ENCODE measurements around the gene SOCS3. TPM values are rescaled to one million over a fixed set of nuclear protein-coding genes. Genes with fewer than 3 reads are reported as not detected.

The SOCS3 gene
- total RNA-seq, 4 donors from 2014 or later = 3.2 to 125 (median 20.8) TPM

DNA sequence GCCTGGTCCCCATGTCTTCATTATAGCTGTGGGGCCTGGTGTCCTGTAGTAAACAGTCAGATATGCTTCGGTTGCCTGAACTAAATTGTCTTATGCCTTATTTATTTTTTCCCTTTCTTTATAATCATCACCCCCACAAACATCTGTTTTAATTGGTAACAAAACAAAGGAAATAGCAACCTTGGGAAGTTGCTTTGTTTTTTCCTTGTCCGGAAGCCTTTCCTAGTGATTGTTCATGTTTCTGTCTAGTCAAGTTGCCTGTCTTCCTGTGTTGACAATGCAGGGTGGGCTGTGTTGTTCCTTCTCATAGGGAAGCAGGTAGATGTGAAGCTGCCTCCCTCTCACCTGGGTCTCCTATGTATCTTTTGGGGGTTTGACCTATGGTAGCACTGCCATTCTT, 35.3 kb upstream of the SOCS3 start:
- Histone ChIP-seq H3K27me3 (no peaks in the 10 kb centered on the region), H3K4me1 (peaks cover 0 to under 1% (median 0%) of the 10 kb centered on the region in 4 donors), H3K9me3 (no peaks in the 10 kb centered on the region), H3K4me3 (no peak overlapping the region), H3K27ac (no peak overlapping the region), H3K36me3 (peaks cover 0 to 71% (median 0%) of the 10 kb centered on the region in 3 donors)
- TF ChIP-seq POLR2A (IDR thresholded peaks at IDR 0.05) = no peak
- TF ChIP-seq, protein P1, sequence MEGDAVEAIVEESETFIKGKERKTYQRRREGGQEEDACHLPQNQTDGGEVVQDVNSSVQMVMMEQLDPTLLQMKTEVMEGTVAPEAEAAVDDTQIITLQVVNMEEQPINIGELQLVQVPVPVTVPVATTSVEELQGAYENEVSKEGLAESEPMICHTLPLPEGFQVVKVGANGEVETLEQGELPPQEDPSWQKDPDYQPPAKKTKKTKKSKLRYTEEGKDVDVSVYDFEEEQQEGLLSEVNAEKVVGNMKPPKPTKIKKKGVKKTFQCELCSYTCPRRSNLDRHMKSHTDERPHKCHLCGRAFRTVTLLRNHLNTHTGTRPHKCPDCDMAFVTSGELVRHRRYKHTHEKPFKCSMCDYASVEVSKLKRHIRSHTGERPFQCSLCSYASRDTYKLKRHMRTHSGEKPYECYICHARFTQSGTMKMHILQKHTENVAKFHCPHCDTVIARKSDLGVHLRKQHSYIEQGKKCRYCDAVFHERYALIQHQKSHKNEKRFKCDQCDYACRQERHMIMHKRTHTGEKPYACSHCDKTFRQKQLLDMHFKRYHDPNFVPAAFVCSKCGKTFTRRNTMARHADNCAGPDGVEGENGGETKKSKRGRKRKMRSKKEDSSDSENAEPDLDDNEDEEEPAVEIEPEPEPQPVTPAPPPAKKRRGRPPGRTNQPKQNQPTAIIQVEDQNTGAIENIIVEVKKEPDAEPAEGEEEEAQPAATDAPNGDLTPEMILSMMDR (IDR thresholded peaks at IDR 0.05) = no peak
- DNase-seq = no peak

- Histone ChIP-seq H3K36me3 (peaks cover 0 to 62% (median 0%) of the 10 kb centered on the region in 3 donors), H3K4me3 (no peak overlapping the region), H3K4me1 (peaks cover 0 to 10% (median 0%) of the 10 kb centered on the region in 4 donors), H3K9me3 (no peaks in the 10 kb centered on the region), H3K27me3 (no peaks in the 10 kb centered on the region), H3K27ac (no peak overlapping the region)
- DNase-seq = no peak
- no peak for TF ChIP-seq POLR2A (IDR thresholded peaks at IDR 0.05)
These were observed 34.3 kb upstream of the SOCS3 start for GRCh38 chr17:78394209-78394608.

DNA sequence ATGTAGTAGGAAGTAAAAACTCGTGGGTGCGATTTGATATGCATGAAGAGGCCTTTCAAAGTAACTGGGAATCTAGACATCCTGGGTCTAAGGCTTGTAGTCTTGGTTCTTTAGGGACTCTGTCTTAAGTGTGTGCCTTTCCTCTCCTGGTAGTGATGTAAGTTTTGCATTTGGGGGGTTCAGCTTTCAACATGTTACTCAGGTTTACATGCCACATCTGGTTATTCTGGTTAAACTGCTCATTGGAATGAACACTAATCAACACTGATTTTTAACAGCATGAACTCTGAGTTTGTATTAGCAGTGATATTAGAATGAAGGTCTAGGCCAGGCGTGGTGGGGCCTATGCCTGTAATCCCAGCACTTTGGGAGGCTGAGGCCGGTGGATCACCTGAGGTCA, 33.7 kb upstream of the SOCS3 start:
- H3K36me3 ChIP-seq = peaks cover 0 to 55% (median 0%) of the 10 kb centered on the region in 3 donors
- no peak for TF ChIP-seq POLR2A (IDR thresholded peaks at IDR 0.05)
- no peak overlapping the region for H3K4me3 ChIP-seq
- no peak overlapping the region for H3K27ac ChIP-seq
- H3K9me3 ChIP-seq = no peaks in the 10 kb centered on the region
- no peak for DNase-seq
- peaks cover 0 to 13% (median under 1%) of the 10 kb centered on the region in 4 donors for H3K4me1 ChIP-seq
- no peaks in the 10 kb centered on the region for H3K27me3 ChIP-seq

DNA sequence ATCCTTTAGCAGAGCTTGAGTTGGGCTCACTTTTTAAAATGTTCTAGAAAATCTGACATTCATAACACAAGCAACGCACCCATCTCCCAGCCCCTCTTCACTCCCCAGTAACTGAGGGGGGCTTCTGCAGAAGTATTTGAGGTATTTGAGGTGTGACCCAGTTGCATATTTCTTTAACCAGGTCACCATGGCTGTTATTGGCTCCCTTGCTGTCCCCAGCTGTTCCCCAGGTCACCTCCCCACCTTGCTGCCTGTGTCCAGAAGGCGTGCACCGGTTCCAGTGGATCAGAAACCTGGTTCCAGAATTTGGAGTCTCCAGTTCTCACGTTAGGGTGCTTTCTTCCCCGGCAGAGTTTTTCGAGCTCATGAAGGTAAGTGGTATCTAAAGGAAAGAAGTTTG, 32.4 kb upstream of the SOCS3 start:
- Histone ChIP-seq H3K36me3 (peaks cover 0 to 43% (median 0%) of the 10 kb centered on the region in 3 donors), H3K4me3 (no peak overlapping the region), H3K27me3 (no peaks in the 10 kb centered on the region), H3K27ac (no peak overlapping the region), H3K4me1 (peaks cover 0 to 25% (median 9%) of the 10 kb centered on the region in 4 donors), H3K9me3 (no peaks in the 10 kb centered on the region)
- TF ChIP-seq, protein P1 (IDR thresholded peaks at IDR 0.05) = no peak
- no peak for TF ChIP-seq POLR2A (IDR thresholded peaks at IDR 0.05)
- DNase-seq = no peak

DNA sequence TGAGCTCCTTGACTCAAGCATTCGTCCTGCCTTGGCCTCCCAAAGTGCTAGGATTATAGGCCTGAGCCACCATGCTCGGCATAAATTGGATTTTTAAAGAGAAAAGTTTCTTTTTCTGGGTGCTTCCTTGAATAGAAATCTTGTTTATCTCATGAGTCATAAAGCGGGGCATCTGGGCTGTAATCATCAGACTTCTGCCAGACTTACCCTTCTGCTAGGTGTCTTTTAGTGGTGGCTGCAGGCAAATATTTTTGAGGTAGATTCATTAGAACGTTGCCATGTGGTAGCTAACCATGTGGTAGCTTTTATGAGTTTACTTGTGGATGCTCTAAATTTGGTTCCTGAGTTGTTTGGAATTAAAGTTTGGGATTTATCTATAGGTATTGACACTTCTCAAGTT, 32.0 kb upstream of the SOCS3 start:
- H3K36me3 ChIP-seq = peaks cover 0 to 38% (median 0%) of the 10 kb centered on the region in 3 donors
- no peaks in the 10 kb centered on the region for H3K9me3 ChIP-seq
- TF ChIP-seq, protein P1 (IDR thresholded peaks at IDR 0.05) = no peak
- TF ChIP-seq POLR2A (IDR thresholded peaks at IDR 0.05) = no peak
- no peak for DNase-seq
- no peaks in the 10 kb centered on the region for H3K27me3 ChIP-seq
- no peak overlapping the region for H3K27ac ChIP-seq
- H3K4me1 ChIP-seq = peaks cover 0 to 29% (median 9%) of the 10 kb centered on the region in 4 donors
- H3K4me3 ChIP-seq = no peak overlapping the region

GRCh38 chr17:78391051-78391431, 31.2 kb upstream of the SOCS3 start:
- H3K27ac ChIP-seq = peak overlapping the region in 1 of 4 donors; percentile 52
- peaks cover 0 to 30% (median 0%) of the 10 kb centered on the region in 3 donors for H3K36me3 ChIP-seq
- no peak overlapping the region for H3K4me3 ChIP-seq
- no peak for TF ChIP-seq POLR2A (IDR thresholded peaks at IDR 0.05)
- TF ChIP-seq, protein P1 (IDR thresholded peaks at IDR 0.05) = no peak
- no peaks in the 10 kb centered on the region for H3K9me3 ChIP-seq
- H3K4me1 ChIP-seq = peaks cover 0 to 37% (median 16%) of the 10 kb centered on the region in 4 donors
- H3K27me3 ChIP-seq = no peaks in the 10 kb centered on the region
- DNase-seq = no peak

All from Peyer's patch (tissue), 4 donors.